ENCODE measurements around the gene MCM3.
A peak's percentile ranks its signal among the peaks of the same experiment; 100 is the strongest.

The MCM3 gene

GRCh38 chr6:52271852-52272460 lies 12.6 kb downstream of the MCM3 start:
- TF ChIP-seq CTCF (conservative IDR thresholded peaks at IDR 0.05; ENCODE audit: low read length) = no peak
- no peak for DNase-seq (ENCODE audit: low read depth)

GRCh38 chr6:52263709-52264540 lies 20.6 kb downstream of the MCM3 start:
- no peak overlapping the region for H3K4me3 ChIP-seq (ENCODE audit: low read length)
- peak; percentile 67 for DNase-seq (ENCODE audit: low read depth)
- TF ChIP-seq CTCF (conservative IDR thresholded peaks at IDR 0.05; ENCODE audit: low read length) = peak; percentile 99

More at GRCh38 chr6:52271852-52272460, 12.6 kb downstream of the MCM3 start:
- no peak overlapping the region for H3K4me3 ChIP-seq (ENCODE audit: low read length)

- DNase-seq (ENCODE audit: low read depth) = no peak
- H3K4me3 ChIP-seq (ENCODE audit: low read length) = no peak overlapping the region
- no peak for TF ChIP-seq CTCF (conservative IDR thresholded peaks at IDR 0.05; ENCODE audit: low read length)
Observed at GRCh38 chr6:52262620-52263344, 21.8 kb downstream of the MCM3 start.

- no peak overlapping the region for H3K4me3 ChIP-seq (ENCODE audit: low read length)
- peak; percentile 85 for DNase-seq (ENCODE audit: low read depth)
- TF ChIP-seq CTCF (conservative IDR thresholded peaks at IDR 0.05; ENCODE audit: low read length) = no peak
Observed at GRCh38 chr6:52261229-52261628, 23.3 kb downstream of the MCM3 start.

GRCh38 chr6:52260634-52261033 lies 23.9 kb downstream of the MCM3 start:
- DNase-seq (ENCODE audit: low read depth) = no peak
- TF ChIP-seq CTCF (conservative IDR thresholded peaks at IDR 0.05; ENCODE audit: low read length) = no peak
- H3K4me3 ChIP-seq (ENCODE audit: low read length) = no peak overlapping the region

- DNase-seq (ENCODE audit: low read depth) = no peak
- no peak overlapping the region for H3K4me3 ChIP-seq (ENCODE audit: low read length)
- no peak for TF ChIP-seq CTCF (conservative IDR thresholded peaks at IDR 0.05; ENCODE audit: low read length)
Observed at GRCh38 chr6:52255434-52255833, 29.1 kb downstream of the MCM3 start.

Measured in AG10803 (cell line).